Measurements from ENCODE around the gene NET1. TPM values are rescaled to one million over a fixed set of nuclear protein-coding genes. Genes with fewer than 3 reads are reported as not detected.

Gene NET1
- polyA plus RNA-seq, 2 donors: 41.5 to 52.0 TPM

- Histone ChIP-seq H3K36me3 (ENCODE audit: control insufficient read depth in 2 of 2, insufficient read depth in 2 of 2, low read length in 1 of 2) (no peaks in the 10 kb centered on the region), H3K27ac (ENCODE audit: low read depth in 2 of 2, low read length in 1 of 2) (peak overlapping the region; percentile 96 to 98), H3K4me1 (ENCODE audit: control insufficient read depth in 2 of 2, insufficient read depth in 2 of 2, low read length in 1 of 2) (peaks cover 0 to 5% of the 10 kb centered on the region in 2 donors), H3K9me3 (ENCODE audit: control insufficient read depth in 2 of 2, insufficient read depth in 1 of 2, low read depth in 1 of 2, low read length in 1 of 2) (peaks cover 0 to 8% of the 10 kb centered on the region in 2 donors), H3K27me3 (ENCODE audit: control insufficient read depth in 1 of 2, insufficient read depth in 2 of 2, low read length in 2 of 2) (no peaks in the 10 kb centered on the region), H3K4me3 (ENCODE audit: low read depth in 1 of 2, low read length in 2 of 2) (no peak overlapping the region)
- 47 to 51% methylated on average over 27 of the region's 27 CpGs for WGBS, 2 donors
Observed at GRCh38 chr10:5488272-5489161, 76.2 kb downstream of the NET1 start.

GRCh38 chr10:5490032-5490431 is 77.7 kb downstream of the NET1 start:
- no peak overlapping the region for H3K27ac ChIP-seq (ENCODE audit: low read depth in 2 of 2, low read length in 1 of 2)
- H3K4me1 ChIP-seq (ENCODE audit: control insufficient read depth in 2 of 2, insufficient read depth in 2 of 2, low read length in 1 of 2): peaks cover 0 to 5% of the 10 kb centered on the region in 2 donors
- H3K27me3 ChIP-seq (ENCODE audit: control insufficient read depth in 1 of 2, insufficient read depth in 2 of 2, low read length in 2 of 2): no peaks in the 10 kb centered on the region
- peaks cover 0 to 7% of the 10 kb centered on the region in 2 donors for H3K9me3 ChIP-seq (ENCODE audit: control insufficient read depth in 2 of 2, insufficient read depth in 1 of 2, low read depth in 1 of 2, low read length in 1 of 2)
- 90% methylated on average over 4 of the region's 4 CpGs for WGBS, 2 donors
- H3K36me3 ChIP-seq (ENCODE audit: control insufficient read depth in 2 of 2, insufficient read depth in 2 of 2, low read length in 1 of 2): no peaks in the 10 kb centered on the region
- no peak overlapping the region for H3K4me3 ChIP-seq (ENCODE audit: low read depth in 1 of 2, low read length in 2 of 2)

GRCh38 chr10:5490698-5491464 is 78.5 kb downstream of the NET1 start:
- no peak overlapping the region for H3K27ac ChIP-seq (ENCODE audit: low read depth in 2 of 2, low read length in 1 of 2)
- peaks cover 0 to 5% of the 10 kb centered on the region in 2 donors for H3K4me1 ChIP-seq (ENCODE audit: control insufficient read depth in 2 of 2, insufficient read depth in 2 of 2, low read length in 1 of 2)
- no peak overlapping the region for H3K4me3 ChIP-seq (ENCODE audit: low read depth in 1 of 2, low read length in 2 of 2)
- 87 to 89% methylated on average over 10 of the region's 10 CpGs for WGBS, 2 donors
- H3K27me3 ChIP-seq (ENCODE audit: control insufficient read depth in 1 of 2, insufficient read depth in 2 of 2, low read length in 2 of 2): no peaks in the 10 kb centered on the region
- peaks cover 0 to 7% of the 10 kb centered on the region in 2 donors for H3K9me3 ChIP-seq (ENCODE audit: control insufficient read depth in 2 of 2, insufficient read depth in 1 of 2, low read depth in 1 of 2, low read length in 1 of 2)
- H3K36me3 ChIP-seq (ENCODE audit: control insufficient read depth in 2 of 2, insufficient read depth in 2 of 2, low read length in 1 of 2): no peaks in the 10 kb centered on the region

GRCh38 chr10:5491477-5491876 is 79.1 kb downstream of the NET1 start:
- WGBS, 2 donors: 90 to 92% methylated on average over 7 of the region's 7 CpGs
- Histone ChIP-seq H3K9me3 (ENCODE audit: control insufficient read depth in 2 of 2, insufficient read depth in 1 of 2, low read depth in 1 of 2, low read length in 1 of 2) (peaks cover 0 to 7% of the 10 kb centered on the region in 2 donors), H3K4me1 (ENCODE audit: control insufficient read depth in 2 of 2, insufficient read depth in 2 of 2, low read length in 1 of 2) (peaks cover 0 to 5% of the 10 kb centered on the region in 2 donors), H3K27me3 (ENCODE audit: control insufficient read depth in 1 of 2, insufficient read depth in 2 of 2, low read length in 2 of 2) (no peaks in the 10 kb centered on the region), H3K4me3 (ENCODE audit: low read depth in 1 of 2, low read length in 2 of 2) (no peak overlapping the region), H3K36me3 (ENCODE audit: control insufficient read depth in 2 of 2, insufficient read depth in 2 of 2, low read length in 1 of 2) (no peaks in the 10 kb centered on the region), H3K27ac (ENCODE audit: low read depth in 2 of 2, low read length in 1 of 2) (no peak overlapping the region)

GRCh38 chr10:5492322-5492855 is 80.0 kb downstream of the NET1 start:
- WGBS, 2 donors: 94 to 96% methylated on average over 4 of the region's 4 CpGs
- H3K9me3 ChIP-seq (ENCODE audit: control insufficient read depth in 2 of 2, insufficient read depth in 1 of 2, low read depth in 1 of 2, low read length in 1 of 2): peaks cover 0 to 7% of the 10 kb centered on the region in 2 donors
- H3K27ac ChIP-seq (ENCODE audit: low read depth in 2 of 2, low read length in 1 of 2): no peak overlapping the region
- no peaks in the 10 kb centered on the region for H3K36me3 ChIP-seq (ENCODE audit: control insufficient read depth in 2 of 2, insufficient read depth in 2 of 2, low read length in 1 of 2)
- H3K4me3 ChIP-seq (ENCODE audit: low read depth in 1 of 2, low read length in 2 of 2): no peak overlapping the region
- peaks cover 0 to 7% of the 10 kb centered on the region in 2 donors for H3K4me1 ChIP-seq (ENCODE audit: control insufficient read depth in 2 of 2, insufficient read depth in 2 of 2, low read length in 1 of 2)
- H3K27me3 ChIP-seq (ENCODE audit: control insufficient read depth in 1 of 2, insufficient read depth in 2 of 2, low read length in 2 of 2): no peaks in the 10 kb centered on the region

- no peak overlapping the region for H3K27ac ChIP-seq (ENCODE audit: low read depth in 2 of 2, low read length in 1 of 2)
- H3K9me3 ChIP-seq (ENCODE audit: control insufficient read depth in 2 of 2, insufficient read depth in 1 of 2, low read depth in 1 of 2, low read length in 1 of 2): peaks cover 0 to 7% of the 10 kb centered on the region in 2 donors
- no peaks in the 10 kb centered on the region for H3K27me3 ChIP-seq (ENCODE audit: control insufficient read depth in 1 of 2, insufficient read depth in 2 of 2, low read length in 2 of 2)
- WGBS, 2 donors: 93 to 96% methylated on average over 13 of the region's 13 CpGs
- no peak overlapping the region for H3K4me3 ChIP-seq (ENCODE audit: low read depth in 1 of 2, low read length in 2 of 2)
- peaks cover 0 to 10% of the 10 kb centered on the region in 2 donors for H3K4me1 ChIP-seq (ENCODE audit: control insufficient read depth in 2 of 2, insufficient read depth in 2 of 2, low read length in 1 of 2)
- H3K36me3 ChIP-seq (ENCODE audit: control insufficient read depth in 2 of 2, insufficient read depth in 2 of 2, low read length in 1 of 2): no peaks in the 10 kb centered on the region
Observed at GRCh38 chr10:5492929-5493576, 80.7 kb downstream of the NET1 start.

- no peaks in the 10 kb centered on the region for H3K36me3 ChIP-seq (ENCODE audit: control insufficient read depth in 2 of 2, insufficient read depth in 2 of 2, low read length in 1 of 2)
- whole genome bisulfite sequencing, 2 donors: 45 to 52% methylated on average over 3 of the region's 3 CpGs
- no peaks in the 10 kb centered on the region for H3K27me3 ChIP-seq (ENCODE audit: control insufficient read depth in 1 of 2, insufficient read depth in 2 of 2, low read length in 2 of 2)
- H3K4me3 ChIP-seq (ENCODE audit: low read depth in 1 of 2, low read length in 2 of 2): no peak overlapping the region
- H3K4me1 ChIP-seq (ENCODE audit: control insufficient read depth in 2 of 2, insufficient read depth in 2 of 2, low read length in 1 of 2): peaks cover 0 to 13% of the 10 kb centered on the region in 2 donors
- peaks cover 0 to 7% of the 10 kb centered on the region in 2 donors for H3K9me3 ChIP-seq (ENCODE audit: control insufficient read depth in 2 of 2, insufficient read depth in 1 of 2, low read depth in 1 of 2, low read length in 1 of 2)
- H3K27ac ChIP-seq (ENCODE audit: low read depth in 2 of 2, low read length in 1 of 2): no peak overlapping the region
Observed at GRCh38 chr10:5493691-5494090, 81.3 kb downstream of the NET1 start.

GRCh38 chr10:5494611-5495010 is 82.3 kb downstream of the NET1 start:
- Histone ChIP-seq H3K27me3 (ENCODE audit: control insufficient read depth in 1 of 2, insufficient read depth in 2 of 2, low read length in 2 of 2) (no peaks in the 10 kb centered on the region), H3K36me3 (ENCODE audit: control insufficient read depth in 2 of 2, insufficient read depth in 2 of 2, low read length in 1 of 2) (no peaks in the 10 kb centered on the region)
- WGBS, 2 donors: 85 to 87% methylated on average over 8 of the region's 8 CpGs

More at GRCh38 chr10:5494611-5495010, 82.3 kb downstream of the NET1 start:
- Histone ChIP-seq H3K27ac (ENCODE audit: low read depth in 2 of 2, low read length in 1 of 2) (no peak overlapping the region), H3K4me1 (ENCODE audit: control insufficient read depth in 2 of 2, insufficient read depth in 2 of 2, low read length in 1 of 2) (peaks cover 8 to 21% of the 10 kb centered on the region in 2 donors), H3K4me3 (ENCODE audit: low read depth in 1 of 2, low read length in 2 of 2) (no peak overlapping the region), H3K9me3 (ENCODE audit: control insufficient read depth in 2 of 2, insufficient read depth in 1 of 2, low read depth in 1 of 2, low read length in 1 of 2) (peaks cover 0 to 7% of the 10 kb centered on the region in 2 donors)
